ENCODE measurements around the gene UCKL1.

Gene UCKL1

GRCh38 chr20:63908008-63908682, 48.1 kb downstream of the UCKL1 start:
- DNase-seq (ENCODE audit: low spot score in 2 of 2) (no peak), ATAC-seq (replicated peaks; ENCODE audit: extremely low read depth, poor library complexity, severe bottlenecking) (no peak)
- Mint-ChIP-seq H3K27ac (ENCODE audit: low read depth) (peak overlapping the region; percentile 13), H3K9me3 (no peaks in the 10 kb centered on the region), H3K4me1 (peaks cover 42% of the 10 kb centered on the region), H3K36me3 (ENCODE audit: insufficient read depth) (peaks cover 8% of the 10 kb centered on the region), H3K27me3 (no peaks in the 10 kb centered on the region), H3K4me3 (no peak overlapping the region)

GRCh38 chr20:63903796-63904561, 52.2 kb downstream of the UCKL1 start:
- Mint-ChIP-seq H3K36me3 (ENCODE audit: insufficient read depth) (peaks cover 13% of the 10 kb centered on the region), H3K4me1 (peaks cover 34% of the 10 kb centered on the region), H3K27me3 (no peaks in the 10 kb centered on the region), H3K4me3 (no peak overlapping the region), H3K9me3 (no peaks in the 10 kb centered on the region), H3K27ac (ENCODE audit: low read depth) (peak overlapping the region; percentile 99)
- ATAC-seq (replicated peaks; ENCODE audit: extremely low read depth, poor library complexity, severe bottlenecking) (no peak), DNase-seq (ENCODE audit: low spot score in 2 of 2) (no peak)

GRCh38 chr20:63900413-63900812, 55.8 kb downstream of the UCKL1 start:
- ATAC-seq (replicated peaks; ENCODE audit: extremely low read depth, poor library complexity, severe bottlenecking) (no peak), DNase-seq (ENCODE audit: low spot score in 2 of 2) (no peak)
- Mint-ChIP-seq H3K4me1 (peaks cover 53% of the 10 kb centered on the region), H3K27me3 (no peaks in the 10 kb centered on the region), H3K9me3 (no peaks in the 10 kb centered on the region), H3K27ac (ENCODE audit: low read depth) (no peak overlapping the region), H3K36me3 (ENCODE audit: insufficient read depth) (peaks cover 25% of the 10 kb centered on the region), H3K4me3 (no peak overlapping the region)

GRCh38 chr20:63898882-63899558, 57.2 kb downstream of the UCKL1 start:
- Mint-ChIP-seq H3K4me1 (peaks cover 52% of the 10 kb centered on the region), H3K9me3 (no peaks in the 10 kb centered on the region), H3K36me3 (ENCODE audit: insufficient read depth) (peaks cover 26% of the 10 kb centered on the region), H3K4me3 (no peak overlapping the region), H3K27me3 (no peaks in the 10 kb centered on the region), H3K27ac (ENCODE audit: low read depth) (peak overlapping the region; percentile 35)
- ATAC-seq (replicated peaks; ENCODE audit: extremely low read depth, poor library complexity, severe bottlenecking) = no peak
- no peak for DNase-seq (ENCODE audit: low spot score in 2 of 2)

DNA sequence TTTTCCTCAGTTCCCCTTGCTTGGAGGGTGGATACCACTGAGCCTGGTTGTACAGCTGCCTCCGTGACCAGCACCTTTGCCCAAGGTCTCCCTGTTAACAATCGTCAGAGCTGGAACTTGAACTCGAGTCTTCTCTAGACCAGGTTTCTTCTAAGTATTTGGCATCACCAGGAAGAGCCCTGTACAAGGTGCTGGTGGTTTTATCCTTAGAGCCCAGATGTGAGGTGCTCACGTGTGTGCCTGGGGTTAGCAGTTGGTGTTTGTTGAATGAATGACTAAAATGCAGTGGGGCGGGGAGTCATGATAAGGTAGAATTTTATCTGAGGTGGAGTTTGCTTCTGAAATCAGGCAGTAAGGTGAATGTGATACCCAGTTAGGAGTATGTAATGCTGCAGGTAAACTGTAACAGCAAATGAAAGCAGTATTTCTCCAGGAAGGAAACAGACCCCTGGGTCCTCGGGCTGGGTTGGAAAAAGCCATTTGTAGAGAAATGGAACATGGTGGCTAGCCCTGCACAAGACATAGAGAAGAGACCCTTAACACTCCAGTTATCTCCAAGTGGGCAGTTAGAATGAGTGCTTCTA, 58.1 kb downstream of the UCKL1 start:
- Mint-ChIP-seq H3K4me3 (peak overlapping the region; percentile 90), H3K36me3 (ENCODE audit: insufficient read depth) (peaks cover 27% of the 10 kb centered on the region), H3K4me1 (peaks cover 49% of the 10 kb centered on the region)

DNA sequence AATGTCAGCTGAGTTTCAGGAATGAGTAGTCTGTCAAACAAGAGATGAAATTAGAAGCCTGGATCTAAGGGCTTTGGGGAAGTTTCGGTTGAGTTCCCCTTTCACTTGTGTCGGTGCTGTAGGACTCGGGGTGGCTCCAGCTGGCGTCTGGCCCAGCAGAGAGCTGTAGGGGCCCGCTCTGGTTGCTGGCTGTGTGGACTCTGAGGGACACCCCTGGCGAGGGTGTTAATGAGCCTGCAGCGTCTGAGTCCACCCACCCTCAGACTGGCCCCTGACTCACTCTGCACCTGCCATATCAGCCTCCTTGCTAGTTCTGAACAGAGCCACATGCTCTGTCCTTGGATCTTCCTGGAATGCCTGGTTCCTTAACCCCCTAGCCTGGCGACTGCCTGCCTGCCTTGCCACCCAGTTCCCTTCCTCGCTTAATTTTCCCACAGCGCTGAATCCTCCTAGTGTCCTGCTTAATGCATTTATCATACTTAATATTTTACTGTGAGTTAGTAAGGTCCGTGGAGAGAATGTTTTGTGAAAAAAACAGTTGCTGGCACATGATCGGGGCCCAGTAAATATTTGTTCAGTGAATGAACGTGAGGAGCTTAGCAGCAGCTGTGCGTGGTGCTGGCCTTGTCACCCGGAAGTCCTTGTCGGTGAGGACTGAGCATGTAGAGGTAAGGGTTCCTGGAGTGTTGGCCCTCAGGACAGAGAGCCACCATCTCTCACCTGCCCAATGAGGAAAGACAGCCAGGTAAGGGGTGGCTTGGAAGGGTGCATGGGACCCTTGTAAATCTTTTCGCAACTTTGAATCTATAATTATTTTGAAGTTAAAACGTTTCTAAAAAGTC, 59.7 kb downstream of the UCKL1 start:
- ATAC-seq (replicated peaks; ENCODE audit: extremely low read depth, poor library complexity, severe bottlenecking) (peak; percentile 20), DNase-seq (ENCODE audit: low spot score in 2 of 2) (no peak)
- H3K4me1 Mint-ChIP-seq = peaks cover 41% of the 10 kb centered on the region
- peaks cover 24% of the 10 kb centered on the region for H3K36me3 Mint-ChIP-seq (ENCODE audit: insufficient read depth)
- H3K4me3 Mint-ChIP-seq = peak overlapping the region; percentile 90
- H3K27me3 Mint-ChIP-seq = no peaks in the 10 kb centered on the region
- peak overlapping the region; percentile 93 for H3K27ac Mint-ChIP-seq (ENCODE audit: low read depth)
- H3K9me3 Mint-ChIP-seq = no peaks in the 10 kb centered on the region

More for the DNA sequence above, 58.1 kb downstream of the UCKL1 start:
- Mint-ChIP-seq H3K27ac (ENCODE audit: low read depth) (no peak overlapping the region), H3K9me3 (no peaks in the 10 kb centered on the region), H3K27me3 (no peaks in the 10 kb centered on the region)
- no peak for DNase-seq (ENCODE audit: low spot score in 2 of 2)
- ATAC-seq (replicated peaks; ENCODE audit: extremely low read depth, poor library complexity, severe bottlenecking) = no peak

GRCh38 chr20:63895952-63896263, 60.3 kb downstream of the UCKL1 start:
- no peak for DNase-seq (ENCODE audit: low spot score in 2 of 2)
- H3K27me3 Mint-ChIP-seq = no peaks in the 10 kb centered on the region
- peak overlapping the region; percentile 93 for H3K27ac Mint-ChIP-seq (ENCODE audit: low read depth)
- peak; percentile 47 for ATAC-seq (replicated peaks; ENCODE audit: extremely low read depth, poor library complexity, severe bottlenecking)
- H3K4me1 Mint-ChIP-seq = peaks cover 37% of the 10 kb centered on the region
- peaks cover 26% of the 10 kb centered on the region for H3K36me3 Mint-ChIP-seq (ENCODE audit: insufficient read depth)
- H3K9me3 Mint-ChIP-seq = no peaks in the 10 kb centered on the region
- H3K4me3 Mint-ChIP-seq = peak overlapping the region; percentile 90

DNA sequence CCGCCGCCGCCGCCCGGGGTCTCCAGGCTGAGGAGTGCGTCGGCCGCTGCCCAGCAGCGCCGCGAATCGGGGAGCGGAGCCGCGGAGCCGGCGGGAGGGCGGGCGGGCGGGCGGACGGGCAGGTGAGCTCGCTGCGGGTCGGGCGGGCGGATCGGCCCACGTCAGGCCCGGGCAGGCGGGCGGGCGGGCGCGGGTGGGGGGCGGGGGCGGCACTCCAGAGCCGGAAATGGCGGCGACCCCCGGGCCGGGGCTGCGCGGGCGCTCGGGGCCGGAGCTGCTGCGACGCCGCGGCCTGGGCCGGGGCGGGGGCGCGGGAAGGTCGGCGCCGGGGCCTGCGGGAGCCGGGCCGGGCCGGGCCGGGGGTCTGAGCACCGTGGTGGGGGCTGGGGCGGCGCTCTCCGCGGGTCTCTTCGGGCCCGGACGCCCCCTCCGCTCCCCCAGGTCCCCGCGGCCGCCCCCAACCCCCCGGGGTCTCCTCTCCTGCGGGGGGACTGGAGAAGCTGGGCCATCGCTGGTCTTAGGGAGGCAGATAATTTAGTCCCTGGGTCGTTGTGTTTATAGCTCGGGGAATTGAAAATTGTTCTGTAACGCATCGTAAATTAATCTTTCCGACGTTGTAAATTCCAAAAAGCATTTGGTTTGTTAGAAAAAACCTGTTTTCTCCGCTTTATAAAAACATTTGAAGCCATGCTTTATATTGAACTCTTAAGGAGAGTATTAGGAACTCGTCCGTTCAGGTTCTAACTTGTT, 60.8 kb downstream of the UCKL1 start:
- Mint-ChIP-seq H3K36me3 (ENCODE audit: insufficient read depth) (peaks cover 29% of the 10 kb centered on the region), H3K27ac (ENCODE audit: low read depth) (peak overlapping the region; percentile 93), H3K4me3 (peak overlapping the region; percentile 90), H3K4me1 (peaks cover 37% of the 10 kb centered on the region), H3K27me3 (no peaks in the 10 kb centered on the region), H3K9me3 (no peaks in the 10 kb centered on the region)
- DNase-seq (ENCODE audit: low spot score in 2 of 2) = no peak
- peak; percentile 26 for ATAC-seq (replicated peaks; ENCODE audit: extremely low read depth, poor library complexity, severe bottlenecking)

DNA sequence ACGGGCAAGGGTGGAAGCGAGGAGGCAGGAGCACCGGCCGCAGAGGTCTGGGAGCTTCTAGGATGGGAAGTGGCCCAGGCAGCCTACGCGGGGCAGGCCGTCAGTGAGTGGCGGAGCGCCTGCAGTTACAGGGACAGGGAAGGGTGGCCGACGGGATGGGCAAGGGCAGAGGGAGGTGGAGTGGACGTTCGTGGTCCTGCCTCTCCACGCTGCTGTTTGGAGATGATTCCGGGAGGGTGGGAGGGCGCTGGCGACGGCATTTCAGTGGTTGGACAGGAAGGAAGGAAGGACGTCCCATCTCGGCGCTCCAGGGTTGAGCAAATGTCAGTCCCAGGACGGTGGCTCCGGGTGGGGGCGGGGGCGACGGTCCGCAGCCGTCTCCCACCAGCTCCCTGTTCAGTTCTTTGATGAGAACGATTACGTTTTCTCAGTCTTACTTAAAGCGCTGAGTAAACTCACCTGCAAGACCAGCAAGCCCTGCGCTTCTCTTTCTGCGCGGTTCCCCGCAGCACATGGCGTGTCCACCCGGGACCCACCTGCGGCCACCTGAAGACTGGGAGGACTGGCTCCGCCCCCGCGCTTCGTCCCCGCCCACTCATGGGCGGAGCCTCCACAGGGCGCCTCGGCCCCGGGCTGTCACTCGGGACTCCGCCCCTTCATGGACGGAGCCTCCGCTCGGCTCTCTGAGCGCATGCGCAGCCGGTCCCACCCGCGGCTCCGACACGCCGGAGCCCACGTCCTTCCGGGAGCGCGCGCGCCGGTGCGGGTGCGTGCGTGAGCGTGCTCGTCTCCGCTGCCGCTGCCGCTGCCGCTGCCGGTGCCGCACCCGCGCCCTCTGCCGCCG, 61.6 kb downstream of the UCKL1 start, which contains the start of gene DNAJC5:
TSS of gene DNAJC5 (plus strand) at position 769 of the 844 bp plus-strand sequence. CDS start 33,220 bp downstream, outside the sequence.
- DNase-seq (ENCODE audit: low spot score in 2 of 2) = peak; percentile 94
- Mint-ChIP-seq H3K4me3 (peak within 1 kb of the TSS; percentile 90), H3K36me3 (ENCODE audit: insufficient read depth) (peaks cover 31% of the 10 kb centered on the region), H3K9me3 (no peaks in the 10 kb centered on the region), H3K27ac (ENCODE audit: low read depth) (peak within 1 kb of the TSS; percentile 93), H3K27me3 (no peaks in the 10 kb centered on the region), H3K4me1 (peaks cover 37% of the 10 kb centered on the region)
- peak; percentile 76 for ATAC-seq (replicated peaks; ENCODE audit: extremely low read depth, poor library complexity, severe bottlenecking)

- peak overlapping the region; percentile 64 for H3K4me3 Mint-ChIP-seq
These were observed 62.2 kb downstream of the UCKL1 start for GRCh38 chr20:63893999-63894357.

DNA sequence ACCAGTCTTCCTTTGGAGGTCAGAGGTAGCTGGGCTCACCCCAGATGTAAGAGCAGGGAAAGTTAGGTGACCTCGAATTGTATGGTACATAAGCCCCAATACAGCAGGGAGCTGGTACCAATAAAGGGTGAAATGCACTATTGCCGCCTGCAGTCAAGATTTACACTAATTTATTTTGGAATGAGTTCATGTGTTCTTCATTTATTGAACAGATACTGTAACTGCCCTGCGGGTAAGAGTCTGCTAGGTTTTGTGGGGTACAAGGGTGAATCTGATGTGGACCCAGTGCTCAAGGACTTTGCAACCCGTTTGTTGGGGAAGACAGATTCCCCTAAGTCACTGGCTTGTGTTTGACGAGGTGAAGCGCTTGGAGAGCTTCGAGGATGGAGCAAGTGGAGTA, 63.8 kb downstream of the UCKL1 start:
- no peak for DNase-seq (ENCODE audit: low spot score in 2 of 2)
- Mint-ChIP-seq H3K4me1 (peaks cover 21% of the 10 kb centered on the region), H3K9me3 (no peaks in the 10 kb centered on the region), H3K27me3 (no peaks in the 10 kb centered on the region), H3K36me3 (ENCODE audit: insufficient read depth) (peaks cover 33% of the 10 kb centered on the region), H3K27ac (ENCODE audit: low read depth) (no peak overlapping the region), H3K4me3 (no peak overlapping the region)
- ATAC-seq (replicated peaks; ENCODE audit: extremely low read depth, poor library complexity, severe bottlenecking) = no peak

More at GRCh38 chr20:63893999-63894357, 62.2 kb downstream of the UCKL1 start:
- peak overlapping the region; percentile 24 for H3K27ac Mint-ChIP-seq (ENCODE audit: low read depth)
- H3K9me3 Mint-ChIP-seq = no peaks in the 10 kb centered on the region
- H3K36me3 Mint-ChIP-seq (ENCODE audit: insufficient read depth) = peaks cover 33% of the 10 kb centered on the region
- ATAC-seq (replicated peaks; ENCODE audit: extremely low read depth, poor library complexity, severe bottlenecking) (no peak), DNase-seq (ENCODE audit: low spot score in 2 of 2) (no peak)
- H3K27me3 Mint-ChIP-seq = no peaks in the 10 kb centered on the region
- peaks cover 33% of the 10 kb centered on the region for H3K4me1 Mint-ChIP-seq

Measured in central memory CD8-positive, alpha-beta T cell (primary cell).